Measurements from ENCODE around the gene CD200R1L. TPM values are rescaled to one million over a fixed set of nuclear protein-coding genes. Genes with fewer than 3 reads are reported as not detected.
A peak's percentile ranks its signal among the peaks of the same experiment; 100 is the strongest.
"Not testable (repeated sequence)": the region's sequence is repeated elsewhere in the genome, so short reads cannot be mapped to it uniquely, and the experiment has no call there.

CD200R1L gene
- total and polyA plus RNA-seq, 10 donors: not detected

- Histone ChIP-seq H3K9me3 (peaks cover 0 to 13% (median 10%) of the 10 kb centered on the region in 8 donors), H3K27me3 (replicated peaks in 1 of 7) (no peaks in the 10 kb centered on the region), H3K27ac (peak overlapping the region in 5 of 8 donors; percentile 29 to 70 (median 49)), H3K4me3 (no peak overlapping the region), H3K36me3 (no peaks in the 10 kb centered on the region), H3K4me1 (peaks cover 8 to 44% (median 27%) of the 10 kb centered on the region in 6 donors)
- intact Hi-C loops (cut with DNase I; ENCODE audit: low total_unique reads): no loop called here
- DNase-seq: no peak
- TF ChIP-seq POLR2AphosphoS5 (IDR thresholded peaks at IDR 0.05) (no peak), POLR2A (IDR thresholded peaks at IDR 0.05) (no peak), CTCF (IDR thresholded peaks at IDR 0.05 in 8 of 11, conservative IDR thresholded peaks at IDR 0.05 in 3 of 11) (no peak)
- 20 to 45% (median 41%) methylated on average over 2 of the region's 2 CpGs for WGBS, 5 donors
Observed at GRCh38 chr3:112858410-112859069, 11.9 kb upstream of the CD200R1L start.

GRCh38 chr3:112857526-112857925, 10.9 kb upstream of the CD200R1L start:
- no peaks in the 10 kb centered on the region for H3K36me3 ChIP-seq
- H3K4me3 ChIP-seq: no peak overlapping the region
- peaks cover 0 to 16% (median 12%) of the 10 kb centered on the region in 8 donors for H3K9me3 ChIP-seq
- H3K27ac ChIP-seq: peak overlapping the region in 4 of 8 donors; percentile 35 to 70 (median 52)
- TF ChIP-seq POLR2A (IDR thresholded peaks at IDR 0.05) (no peak), POLR2AphosphoS5 (IDR thresholded peaks at IDR 0.05) (no peak), CTCF (IDR thresholded peaks at IDR 0.05 in 8 of 11, conservative IDR thresholded peaks at IDR 0.05 in 3 of 11) (no peak)
- no peak for DNase-seq
- H3K27me3 ChIP-seq (replicated peaks in 1 of 7): no peaks in the 10 kb centered on the region
- intact Hi-C loops (cut with DNase I; ENCODE audit: low total_unique reads): no loop called here
- peaks cover 8 to 44% (median 27%) of the 10 kb centered on the region in 6 donors for H3K4me1 ChIP-seq

GRCh38 chr3:112856537-112856936, 9.9 kb upstream of the CD200R1L start:
- H3K36me3 ChIP-seq: no peaks in the 10 kb centered on the region
- H3K4me3 ChIP-seq: no peak overlapping the region
- TF ChIP-seq POLR2A (IDR thresholded peaks at IDR 0.05) (no peak), CTCF (IDR thresholded peaks at IDR 0.05 in 8 of 11, conservative IDR thresholded peaks at IDR 0.05 in 3 of 11) (no peak), POLR2AphosphoS5 (IDR thresholded peaks at IDR 0.05) (no peak)
- H3K9me3 ChIP-seq: peaks cover 0 to 26% (median 19%) of the 10 kb centered on the region in 8 donors
- DNase-seq: no peak
- intact Hi-C loops (cut with DNase I; ENCODE audit: low total_unique reads): no loop called here
- H3K27ac ChIP-seq: peak overlapping the region in 1 of 8 donors; percentile 9
- peaks cover 8 to 44% (median 27%) of the 10 kb centered on the region in 6 donors for H3K4me1 ChIP-seq
- H3K27me3 ChIP-seq (replicated peaks in 1 of 7): no peaks in the 10 kb centered on the region

- Histone ChIP-seq H3K36me3 (no peaks in the 10 kb centered on the region), H3K4me1 (peaks cover 8 to 41% (median 27%) of the 10 kb centered on the region in 6 donors), H3K27ac (no peak overlapping the region), H3K27me3 (replicated peaks in 1 of 7) (no peaks in the 10 kb centered on the region), H3K4me3 (no peak overlapping the region), H3K9me3 (peaks cover 0 to 32% (median 25%) of the 10 kb centered on the region in 8 donors)
- intact Hi-C loops (cut with DNase I; ENCODE audit: low total_unique reads): no loop called here
- no peak for DNase-seq
- TF ChIP-seq POLR2A (IDR thresholded peaks at IDR 0.05) (no peak), POLR2AphosphoS5 (IDR thresholded peaks at IDR 0.05) (no peak), CTCF (IDR thresholded peaks at IDR 0.05 in 8 of 11, conservative IDR thresholded peaks at IDR 0.05 in 3 of 11) (no peak)
Observed at GRCh38 chr3:112855883-112856282, 9.2 kb upstream of the CD200R1L start.

- H3K27me3 ChIP-seq (replicated peaks in 1 of 7); H3K27ac ChIP-seq; H3K36me3 ChIP-seq; DNase-seq; intact Hi-C loops (cut with DNase I; ENCODE audit: low total_unique reads); H3K4me3 ChIP-seq: not testable (repeated sequence)
- Histone ChIP-seq H3K9me3 (peaks cover 0 to 41% (median 30%) of the 10 kb centered on the region in 8 donors), H3K4me1 (peaks cover 8 to 36% (median 27%) of the 10 kb centered on the region in 6 donors)
- WGBS, 5 donors: 61 to 97% (median 81%) methylated on average over 3 of the region's 3 CpGs
Observed at GRCh38 chr3:112855074-112855473, 8.4 kb upstream of the CD200R1L start.

Measured in spleen (tissue), 11 donors.